Measurements from ENCODE around the gene POR.
"Not testable (repeated sequence)": the region's sequence is repeated elsewhere in the genome, so short reads cannot be mapped to it uniquely, and the experiment has no call there.

The POR gene

DNA sequence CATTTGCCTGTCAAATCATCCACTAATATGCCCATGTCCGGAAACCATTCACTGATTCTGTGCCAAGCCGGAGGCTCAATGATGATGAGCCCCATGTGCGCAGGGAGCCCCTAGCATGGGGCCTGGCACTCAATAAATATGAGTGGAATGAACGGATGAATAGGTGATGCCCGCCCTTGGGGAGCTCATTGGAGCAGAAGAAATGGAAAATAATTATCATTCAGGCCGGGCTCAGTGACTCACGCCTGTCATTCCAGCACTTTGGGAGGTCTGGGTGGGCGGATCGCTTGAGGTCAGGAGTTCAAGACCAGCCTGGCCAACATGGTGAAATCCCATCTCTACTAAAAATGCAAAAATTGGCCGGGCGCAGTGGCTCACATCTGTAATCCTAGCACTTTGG is 25.1 kb upstream of the POR start:
- H3K4me2 ChIP-seq (ENCODE audit: low read length) = no peak overlapping the region
- no peaks in the 10 kb centered on the region for H3F3A ChIP-seq (ENCODE audit: insufficient read depth, low read length)
- H3K27ac ChIP-seq (ENCODE audit: low read depth, low read length, poor library complexity, severe bottlenecking) = no peak overlapping the region
- H3K9me3 ChIP-seq (ENCODE audit: low read length) = no peaks in the 10 kb centered on the region
- H3K79me2 ChIP-seq (ENCODE audit: insufficient read depth, low read length) = no peaks in the 10 kb centered on the region
- H4K20me1 ChIP-seq (ENCODE audit: insufficient read depth, low read length) = no peaks in the 10 kb centered on the region
- TF ChIP-seq EZH2 (IDR thresholded peaks at IDR 0.05; ENCODE audit: borderline replicate concordance, low read length) (no peak), CTCF (IDR thresholded peaks at IDR 0.05; ENCODE audit: low read length) (no peak)
- H3K4me3 ChIP-seq (ENCODE audit: low read depth, low read length, poor library complexity, severe bottlenecking) = no peak overlapping the region
- peaks cover 35% of the 10 kb centered on the region for H3K36me3 ChIP-seq (ENCODE audit: insufficient read depth, low read length)
- H3K27me3 ChIP-seq (ENCODE audit: insufficient read depth, low read length) = no peaks in the 10 kb centered on the region
- no peak overlapping the region for H3K9ac ChIP-seq (ENCODE audit: low read length)
- no peak overlapping the region for H2AFZ ChIP-seq (ENCODE audit: low read length)
- H3K4me1 ChIP-seq (ENCODE audit: insufficient read depth, low read length, severe bottlenecking) = no peaks in the 10 kb centered on the region
- H3K9me2 ChIP-seq (ENCODE audit: low read depth, low read length) = no peaks in the 10 kb centered on the region

DNA sequence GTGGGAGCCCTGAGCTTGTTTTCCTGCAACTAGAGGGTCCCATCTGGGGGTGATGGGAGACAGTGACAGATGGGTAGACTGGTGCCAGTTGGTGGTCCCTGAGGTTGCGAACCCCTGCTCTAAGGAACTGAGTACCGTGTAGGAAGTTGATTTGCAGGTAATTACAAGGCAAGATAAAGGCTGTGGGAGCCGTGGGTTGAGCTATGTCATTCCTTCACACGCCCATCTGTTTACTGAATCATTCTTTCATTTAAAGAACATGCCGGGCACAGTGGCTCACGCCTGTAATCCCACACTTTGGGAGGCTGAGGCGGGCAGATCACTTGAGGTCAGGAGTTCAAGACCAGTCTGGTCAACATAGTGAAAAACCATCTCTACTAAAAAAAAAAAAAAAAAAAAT is 23.7 kb upstream of the POR start:
- not testable (repeated sequence) for H3K79me2 ChIP-seq (ENCODE audit: insufficient read depth, low read length); H3K9ac ChIP-seq (ENCODE audit: low read length); H3K4me3 ChIP-seq (ENCODE audit: low read depth, low read length, poor library complexity, severe bottlenecking); H4K20me1 ChIP-seq (ENCODE audit: insufficient read depth, low read length); H3K27me3 ChIP-seq (ENCODE audit: insufficient read depth, low read length); H3K9me3 ChIP-seq (ENCODE audit: low read length); H3F3A ChIP-seq (ENCODE audit: insufficient read depth, low read length); H3K4me1 ChIP-seq (ENCODE audit: insufficient read depth, low read length, severe bottlenecking); H3K27ac ChIP-seq (ENCODE audit: low read depth, low read length, poor library complexity, severe bottlenecking); H3K9me2 ChIP-seq (ENCODE audit: low read depth, low read length); H3K4me2 ChIP-seq (ENCODE audit: low read length); H2AFZ ChIP-seq (ENCODE audit: low read length)
- peaks cover 20% of the 10 kb centered on the region for H3K36me3 ChIP-seq (ENCODE audit: insufficient read depth, low read length)

GRCh38 chr7:75891815-75892411 is 23.0 kb upstream of the POR start:
- TF ChIP-seq EZH2 (IDR thresholded peaks at IDR 0.05; ENCODE audit: borderline replicate concordance, low read length) (no peak), CTCF (IDR thresholded peaks at IDR 0.05; ENCODE audit: low read length) (no peak)
- Histone ChIP-seq H3K27ac (ENCODE audit: low read depth, low read length, poor library complexity, severe bottlenecking) (no peak overlapping the region), H3K4me3 (ENCODE audit: low read depth, low read length, poor library complexity, severe bottlenecking) (no peak overlapping the region), H3K9me2 (ENCODE audit: low read depth, low read length) (no peaks in the 10 kb centered on the region), H3K9me3 (ENCODE audit: low read length) (no peaks in the 10 kb centered on the region), H3K27me3 (ENCODE audit: insufficient read depth, low read length) (no peaks in the 10 kb centered on the region), H3K9ac (ENCODE audit: low read length) (no peak overlapping the region), H3K79me2 (ENCODE audit: insufficient read depth, low read length) (no peaks in the 10 kb centered on the region), H3K4me2 (ENCODE audit: low read length) (no peak overlapping the region), H3F3A (ENCODE audit: insufficient read depth, low read length) (no peaks in the 10 kb centered on the region), H4K20me1 (ENCODE audit: insufficient read depth, low read length) (no peaks in the 10 kb centered on the region), H3K36me3 (ENCODE audit: insufficient read depth, low read length) (peaks cover 14% of the 10 kb centered on the region), H2AFZ (ENCODE audit: low read length) (no peak overlapping the region), H3K4me1 (ENCODE audit: insufficient read depth, low read length, severe bottlenecking) (no peaks in the 10 kb centered on the region)

GRCh38 chr7:75892634-75893272 is 22.2 kb upstream of the POR start:
- no peak overlapping the region for H3K4me2 ChIP-seq (ENCODE audit: low read length)
- H3K27me3 ChIP-seq (ENCODE audit: insufficient read depth, low read length) = no peaks in the 10 kb centered on the region
- H4K20me1 ChIP-seq (ENCODE audit: insufficient read depth, low read length) = no peaks in the 10 kb centered on the region
- no peaks in the 10 kb centered on the region for H3K79me2 ChIP-seq (ENCODE audit: insufficient read depth, low read length)
- peaks cover 10% of the 10 kb centered on the region for H3K36me3 ChIP-seq (ENCODE audit: insufficient read depth, low read length)
- no peaks in the 10 kb centered on the region for H3K9me3 ChIP-seq (ENCODE audit: low read length)
- no peak for TF ChIP-seq EZH2 (IDR thresholded peaks at IDR 0.05; ENCODE audit: borderline replicate concordance, low read length)
- no peak for TF ChIP-seq CTCF (IDR thresholded peaks at IDR 0.05; ENCODE audit: low read length)
- no peaks in the 10 kb centered on the region for H3K4me1 ChIP-seq (ENCODE audit: insufficient read depth, low read length, severe bottlenecking)
- H3K27ac ChIP-seq (ENCODE audit: low read depth, low read length, poor library complexity, severe bottlenecking) = no peak overlapping the region
- no peak overlapping the region for H3K4me3 ChIP-seq (ENCODE audit: low read depth, low read length, poor library complexity, severe bottlenecking)
- no peaks in the 10 kb centered on the region for H3K9me2 ChIP-seq (ENCODE audit: low read depth, low read length)
- H3K9ac ChIP-seq (ENCODE audit: low read length) = no peak overlapping the region
- H2AFZ ChIP-seq (ENCODE audit: low read length) = no peak overlapping the region
- no peaks in the 10 kb centered on the region for H3F3A ChIP-seq (ENCODE audit: insufficient read depth, low read length)

All from OCI-LY1 (cell line).